ENCODE measurements around the gene TMCC1. TPM values are rescaled to one million over a fixed set of nuclear protein-coding genes. Genes with fewer than 3 reads are reported as not detected.

Gene TMCC1
- total and polyA plus RNA-seq, 4 donors, result 10.2 to 60.0 (median 11.0) TPM

GRCh38 chr3:129624347-129625071 is 269.0 kb downstream of the TMCC1 start:
- Histone ChIP-seq H3K4me3 (ENCODE audit: low read depth in 1 of 3, low read length in 3 of 3) (no peak overlapping the region), H3K27ac (ENCODE audit: low read depth in 1 of 2, low read length in 2 of 2) (peak overlapping the region; percentile 94 to 96), H3K9me3 (ENCODE audit: control insufficient read depth in 4 of 4, low read length in 3 of 4) (no peaks in the 10 kb centered on the region), H3K36me3 (ENCODE audit: control insufficient read depth in 4 of 4, insufficient read depth in 3 of 4, low read depth in 1 of 4, low read length in 3 of 4) (no peaks in the 10 kb centered on the region), H3K4me1 (ENCODE audit: control insufficient read depth in 4 of 4, insufficient read depth in 4 of 4, low read length in 3 of 4) (peaks cover 2 to 39% (median 25%) of the 10 kb centered on the region in 4 donors), H3K9ac (ENCODE audit: low read depth in 1 of 2, low read length in 2 of 2) (no peak overlapping the region), H3K27me3 (ENCODE audit: control insufficient read depth in 4 of 4, insufficient read depth in 4 of 4, low read length in 3 of 4) (no peaks in the 10 kb centered on the region)
- WGBS, result 81% methylated on average over 11 of the region's 11 CpGs
- DNase-seq (ENCODE audit: low spot score), result no peak
- TF ChIP-seq ATF3 (IDR thresholded peaks at IDR 0.05) (no peak), FOXA1 (IDR thresholded peaks at IDR 0.05) (no peak), REST (IDR thresholded peaks at IDR 0.05) (no peak), TAF1 (conservative IDR thresholded peaks at IDR 0.05) (no peak), SP1 (IDR thresholded peaks at IDR 0.05) (peak; percentile 31), HNF4A (conservative IDR thresholded peaks at IDR 0.05) (no peak), RXRA (IDR thresholded peaks at IDR 0.05) (peak; percentile 31 to 51), NR2F2 (IDR thresholded peaks at IDR 0.05) (peak; percentile 87), RAD21 (IDR thresholded peaks at IDR 0.05) (no peak), FOXA2 (IDR thresholded peaks at IDR 0.05) (no peak), YY1 (IDR thresholded peaks at IDR 0.05) (no peak), EGR1 (IDR thresholded peaks at IDR 0.05; ENCODE audit: low read depth in 2 of 2) (no peak), HNF4G (IDR thresholded peaks at IDR 0.05) (no peak), JUND (IDR thresholded peaks at IDR 0.05) (no peak), GABPA (IDR thresholded peaks at IDR 0.05 in 1 of 2, conservative IDR thresholded peaks at IDR 0.05 in 1 of 2) (no peak)
- TF ChIP-seq, protein P1, sequence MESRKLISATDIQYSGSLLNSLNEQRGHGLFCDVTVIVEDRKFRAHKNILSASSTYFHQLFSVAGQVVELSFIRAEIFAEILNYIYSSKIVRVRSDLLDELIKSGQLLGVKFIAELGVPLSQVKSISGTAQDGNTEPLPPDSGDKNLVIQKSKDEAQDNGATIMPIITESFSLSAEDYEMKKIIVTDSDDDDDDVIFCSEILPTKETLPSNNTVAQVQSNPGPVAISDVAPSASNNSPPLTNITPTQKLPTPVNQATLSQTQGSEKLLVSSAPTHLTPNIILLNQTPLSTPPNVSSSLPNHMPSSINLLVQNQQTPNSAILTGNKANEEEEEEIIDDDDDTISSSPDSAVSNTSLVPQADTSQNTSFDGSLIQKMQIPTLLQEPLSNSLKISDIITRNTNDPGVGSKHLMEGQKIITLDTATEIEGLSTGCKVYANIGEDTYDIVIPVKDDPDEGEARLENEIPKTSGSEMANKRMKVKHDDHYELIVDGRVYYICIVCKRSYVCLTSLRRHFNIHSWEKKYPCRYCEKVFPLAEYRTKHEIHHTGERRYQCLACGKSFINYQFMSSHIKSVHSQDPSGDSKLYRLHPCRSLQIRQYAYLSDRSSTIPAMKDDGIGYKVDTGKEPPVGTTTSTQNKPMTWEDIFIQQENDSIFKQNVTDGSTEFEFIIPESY (IDR thresholded peaks at IDR 0.05), result no peak
- TF ChIP-seq, protein P2, sequence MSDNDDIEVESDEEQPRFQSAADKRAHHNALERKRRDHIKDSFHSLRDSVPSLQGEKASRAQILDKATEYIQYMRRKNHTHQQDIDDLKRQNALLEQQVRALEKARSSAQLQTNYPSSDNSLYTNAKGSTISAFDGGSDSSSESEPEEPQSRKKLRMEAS (IDR thresholded peaks at IDR 0.05), result no peak
- TF ChIP-seq, protein P3, sequence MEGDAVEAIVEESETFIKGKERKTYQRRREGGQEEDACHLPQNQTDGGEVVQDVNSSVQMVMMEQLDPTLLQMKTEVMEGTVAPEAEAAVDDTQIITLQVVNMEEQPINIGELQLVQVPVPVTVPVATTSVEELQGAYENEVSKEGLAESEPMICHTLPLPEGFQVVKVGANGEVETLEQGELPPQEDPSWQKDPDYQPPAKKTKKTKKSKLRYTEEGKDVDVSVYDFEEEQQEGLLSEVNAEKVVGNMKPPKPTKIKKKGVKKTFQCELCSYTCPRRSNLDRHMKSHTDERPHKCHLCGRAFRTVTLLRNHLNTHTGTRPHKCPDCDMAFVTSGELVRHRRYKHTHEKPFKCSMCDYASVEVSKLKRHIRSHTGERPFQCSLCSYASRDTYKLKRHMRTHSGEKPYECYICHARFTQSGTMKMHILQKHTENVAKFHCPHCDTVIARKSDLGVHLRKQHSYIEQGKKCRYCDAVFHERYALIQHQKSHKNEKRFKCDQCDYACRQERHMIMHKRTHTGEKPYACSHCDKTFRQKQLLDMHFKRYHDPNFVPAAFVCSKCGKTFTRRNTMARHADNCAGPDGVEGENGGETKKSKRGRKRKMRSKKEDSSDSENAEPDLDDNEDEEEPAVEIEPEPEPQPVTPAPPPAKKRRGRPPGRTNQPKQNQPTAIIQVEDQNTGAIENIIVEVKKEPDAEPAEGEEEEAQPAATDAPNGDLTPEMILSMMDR (IDR thresholded peaks at IDR 0.05; ENCODE audit: low read depth, low read length, missing input control), result no peak

Measured in liver (tissue), 9 donors.